Fibroblast of pulmonary artery (primary cell): Measurements from ENCODE around the gene HPS5.

Experiments used
- DNase-seq: peaks from one replicate; pipeline ENCODE4 v3.0.0-alpha.2; 2010; ENCODE audit warnings: low read depth
- H3K4me3 ChIP-seq: replicated peaks from 2 replicates; pipeline ENCODE4 v1.5.1; 2011; ENCODE audit warnings: low read depth, mild to moderate bottlenecking, control low read depth, low read length, moderate library complexity
- CTCF ChIP-seq: IDR thresholded peaks from 2 replicates; pipeline ENCODE4 v1.5.1; 2011; ENCODE audit warnings: mild to moderate bottlenecking, control low read depth, low read length, inconsistent platforms; ENCODE audit errors: missing control alignments

The HPS5 gene

GRCh38 chr11:18312012-18312411 lies 9.9 kb downstream of the HPS5 start:
- H3K4me3 ChIP-seq = no peak overlapping the region
- TF ChIP-seq CTCF = no peak
- peak; percentile 62 for DNase-seq

- no peak overlapping the region for H3K4me3 ChIP-seq
- no peak for TF ChIP-seq CTCF
- no peak for DNase-seq
These were observed 11.1 kb downstream of the HPS5 start for GRCh38 chr11:18310800-18311340.

- DNase-seq = no peak
- no peak for TF ChIP-seq CTCF
- no peak overlapping the region for H3K4me3 ChIP-seq
These were observed 12.2 kb downstream of the HPS5 start for GRCh38 chr11:18309691-18310090.

- no peak for DNase-seq
- no peak for TF ChIP-seq CTCF
- H3K4me3 ChIP-seq = no peak overlapping the region
These were observed 13.7 kb downstream of the HPS5 start for GRCh38 chr11:18308242-18308641.

GRCh38 chr11:18307461-18308139 lies 14.3 kb downstream of the HPS5 start:
- H3K4me3 ChIP-seq = no peak overlapping the region
- no peak for DNase-seq
- TF ChIP-seq CTCF = no peak

GRCh38 chr11:18304745-18305144 lies 17.2 kb downstream of the HPS5 start:
- H3K4me3 ChIP-seq = no peak overlapping the region
- no peak for DNase-seq

More at GRCh38 chr11:18304745-18305144, 17.2 kb downstream of the HPS5 start:
- no peak for TF ChIP-seq CTCF
